Endothelial cell (in vitro differentiated cells): Measurements from ENCODE around the gene FERMT3. TPM values are rescaled to one million over a fixed set of nuclear protein-coding genes. Genes with fewer than 3 reads are reported as not detected.

Experiments
- DNase-seq: peaks from one replicate; pipeline ENCODE4 v3.0.0; 2021; ENCODE audit warnings: low spot score
- H3K27ac Mint-ChIP-seq: one replicate; pipeline ENCODE4 v1.8.0; 2021; ENCODE audit warnings: mixed read lengths, inconsistent platforms; ENCODE audit not compliant: unreplicated experiment
- H3K27me3 Mint-ChIP-seq: one replicate; pipeline ENCODE4 v1.8.0; 2021; ENCODE audit warnings: mild to moderate bottlenecking, moderate library complexity, mixed read lengths, inconsistent platforms; ENCODE audit not compliant: unreplicated experiment
- H3K36me3 Mint-ChIP-seq: one replicate; pipeline ENCODE4 v1.8.0; 2021; ENCODE audit warnings: mild to moderate bottlenecking, low read depth, mixed read lengths, inconsistent platforms; ENCODE audit not compliant: unreplicated experiment
- H3K4me1 Mint-ChIP-seq: one replicate; pipeline ENCODE4 v1.8.0; 2021; ENCODE audit warnings: mild to moderate bottlenecking, mixed read lengths, inconsistent platforms; ENCODE audit not compliant: unreplicated experiment
- H3K4me3 Mint-ChIP-seq: one replicate; pipeline ENCODE4 v1.8.0; 2021; ENCODE audit warnings: mild to moderate bottlenecking, mixed read lengths, inconsistent platforms; ENCODE audit not compliant: unreplicated experiment
- H3K9me3 Mint-ChIP-seq: one replicate; pipeline ENCODE4 v1.8.0; 2021; ENCODE audit warnings: mixed read lengths, inconsistent platforms; ENCODE audit not compliant: unreplicated experiment
- total RNA-seq: library from RNA; stranded (reverse); fragmentation: NEBNext Ultra II Directional; extraction: Animal tissue kit (Norgen Biotek cat#: 25700); gene quantifications from one replicate; pipeline ENCODE4 v1.2.1, GENCODE V29; 2021; ENCODE audit not compliant: unreplicated experiment
- TF ChIP-seq, protein P1 (sequence below): fragments of 200-600 bp; sonication (generic); IDR thresholded peaks from one replicate; pipeline ENCODE4 v1.5.0; 2021; ENCODE audit warnings: antibody characterized with exemption; ENCODE audit not compliant: unreplicated experiment

FERMT3 gene
- total RNA-seq, 1 donor from 2014 or later = 6.2 TPM

DNA sequence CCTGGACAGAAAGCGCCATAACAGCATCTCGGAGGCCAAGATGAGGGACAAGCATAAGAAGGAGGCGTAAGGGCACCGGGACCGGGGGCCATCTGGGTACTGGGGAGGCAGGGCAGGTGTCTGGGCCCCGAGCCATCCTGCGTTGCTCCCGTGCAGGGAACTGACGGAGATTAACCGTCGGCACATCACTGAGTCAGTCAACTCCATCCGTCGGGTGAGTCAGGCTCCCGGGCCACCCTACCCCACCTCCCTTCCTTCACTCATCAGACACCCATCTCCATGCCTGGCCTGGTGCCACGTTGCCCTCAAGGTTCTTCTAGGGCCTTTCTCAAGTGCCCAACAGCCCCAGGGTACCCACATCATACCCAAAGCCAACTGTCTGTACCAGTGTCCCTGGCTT, 59.8 kb downstream of the FERMT3 start:
- Mint-ChIP-seq H3K4me1 (peaks cover 21% of the 10 kb centered on the region), H3K36me3 (peaks cover 17% of the 10 kb centered on the region), H3K27me3 (peaks cover 23% of the 10 kb centered on the region), H3K27ac (no peak overlapping the region), H3K9me3 (no peaks in the 10 kb centered on the region), H3K4me3 (no peak overlapping the region)
- TF ChIP-seq, protein P1, sequence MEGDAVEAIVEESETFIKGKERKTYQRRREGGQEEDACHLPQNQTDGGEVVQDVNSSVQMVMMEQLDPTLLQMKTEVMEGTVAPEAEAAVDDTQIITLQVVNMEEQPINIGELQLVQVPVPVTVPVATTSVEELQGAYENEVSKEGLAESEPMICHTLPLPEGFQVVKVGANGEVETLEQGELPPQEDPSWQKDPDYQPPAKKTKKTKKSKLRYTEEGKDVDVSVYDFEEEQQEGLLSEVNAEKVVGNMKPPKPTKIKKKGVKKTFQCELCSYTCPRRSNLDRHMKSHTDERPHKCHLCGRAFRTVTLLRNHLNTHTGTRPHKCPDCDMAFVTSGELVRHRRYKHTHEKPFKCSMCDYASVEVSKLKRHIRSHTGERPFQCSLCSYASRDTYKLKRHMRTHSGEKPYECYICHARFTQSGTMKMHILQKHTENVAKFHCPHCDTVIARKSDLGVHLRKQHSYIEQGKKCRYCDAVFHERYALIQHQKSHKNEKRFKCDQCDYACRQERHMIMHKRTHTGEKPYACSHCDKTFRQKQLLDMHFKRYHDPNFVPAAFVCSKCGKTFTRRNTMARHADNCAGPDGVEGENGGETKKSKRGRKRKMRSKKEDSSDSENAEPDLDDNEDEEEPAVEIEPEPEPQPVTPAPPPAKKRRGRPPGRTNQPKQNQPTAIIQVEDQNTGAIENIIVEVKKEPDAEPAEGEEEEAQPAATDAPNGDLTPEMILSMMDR = no peak
- no peak for DNase-seq

DNA sequence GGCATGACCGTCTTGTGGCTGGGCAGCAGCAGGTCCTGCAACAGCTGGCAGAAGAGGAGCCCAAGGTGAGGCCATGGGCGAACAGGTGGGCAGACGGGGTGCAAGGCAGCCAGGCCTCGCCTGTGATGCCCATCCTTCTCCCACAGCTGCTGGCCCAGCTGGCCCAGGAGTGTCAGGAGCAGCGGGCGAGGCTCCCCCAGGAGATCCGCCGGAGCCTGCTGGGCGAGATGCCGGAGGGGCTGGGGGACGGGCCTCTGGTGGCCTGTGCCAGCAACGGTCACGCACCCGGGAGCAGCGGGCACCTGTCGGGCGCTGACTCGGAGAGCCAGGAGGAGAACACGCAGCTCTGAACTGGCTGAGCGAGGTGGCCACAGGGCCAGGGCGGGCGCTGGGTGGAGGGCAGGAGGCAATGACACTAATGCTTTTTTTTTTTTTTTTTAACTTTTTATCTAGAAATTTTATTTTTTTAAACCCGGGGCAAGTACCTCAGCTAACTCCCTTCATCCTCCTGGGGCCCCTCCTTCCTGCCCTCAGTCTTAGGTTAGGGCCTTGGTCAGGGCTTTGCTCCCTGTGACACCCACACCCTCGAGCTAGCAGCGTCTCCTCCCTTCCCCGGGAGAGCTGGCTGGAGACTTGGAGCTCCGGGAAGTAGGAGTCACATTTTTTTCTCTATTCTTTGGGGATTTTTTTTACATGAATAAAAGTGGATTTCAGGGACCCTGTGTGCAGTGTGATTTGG, 60.9 kb downstream of the FERMT3 start:
- Mint-ChIP-seq H3K36me3 (peaks cover 17% of the 10 kb centered on the region), H3K4me3 (peak overlapping the region; percentile 59)

DNA sequence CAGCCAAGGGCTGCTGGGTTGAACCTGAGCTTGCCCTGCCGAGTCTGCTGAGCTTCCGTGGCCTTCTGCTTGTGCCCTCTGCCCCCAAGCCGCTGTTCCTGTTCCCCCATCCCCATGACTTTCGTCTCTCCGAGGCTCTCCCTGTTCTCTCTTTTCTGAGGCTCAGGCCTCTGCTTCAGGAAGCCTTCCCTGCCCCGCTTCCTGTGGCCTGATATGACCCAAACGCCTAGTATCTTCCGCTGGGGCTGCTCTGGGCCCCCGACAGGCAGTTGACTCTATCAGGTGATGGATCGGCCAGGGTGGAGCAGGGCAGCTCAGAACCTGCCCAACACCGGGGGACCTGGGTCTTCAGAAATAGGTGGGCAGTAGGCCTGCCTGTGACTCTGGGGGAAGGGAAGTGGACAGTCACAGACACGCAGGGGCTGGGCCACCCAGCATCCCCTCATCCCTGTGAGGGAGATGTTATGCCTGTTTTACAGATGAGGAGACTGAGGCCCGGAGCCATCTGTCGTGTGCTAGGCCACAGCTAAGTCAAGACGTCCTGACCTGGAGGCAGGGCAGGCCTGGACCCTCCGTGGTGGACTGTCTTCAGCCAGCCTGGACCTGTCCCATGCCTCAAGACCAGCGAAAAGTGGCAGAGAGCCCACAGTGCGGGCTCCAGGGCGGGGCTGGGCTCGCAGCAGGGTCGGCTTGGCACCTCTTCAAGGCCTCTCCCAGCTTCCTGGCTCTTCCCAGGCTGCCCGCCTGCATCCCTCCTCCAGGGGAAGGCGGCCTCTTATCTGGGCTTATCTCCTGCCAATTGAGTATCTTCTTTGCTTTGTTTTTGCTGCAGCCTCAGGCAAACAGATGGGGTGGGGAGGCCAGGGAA, 61.7 kb downstream of the FERMT3 start:
- Mint-ChIP-seq H3K9me3 (no peaks in the 10 kb centered on the region), H3K36me3 (peaks cover 14% of the 10 kb centered on the region), H3K27ac (peak overlapping the region; percentile 95), H3K27me3 (peaks cover 20% of the 10 kb centered on the region), H3K4me1 (peaks cover 17% of the 10 kb centered on the region), H3K4me3 (peak overlapping the region; percentile 87)
- TF ChIP-seq, protein P1 = no peak
- no peak for DNase-seq

More for the DNA sequence above, 60.9 kb downstream of the FERMT3 start:
- Mint-ChIP-seq H3K27me3 (peaks cover 20% of the 10 kb centered on the region), H3K4me1 (peaks cover 21% of the 10 kb centered on the region), H3K9me3 (no peaks in the 10 kb centered on the region), H3K27ac (no peak overlapping the region)
- no peak for DNase-seq
- TF ChIP-seq, protein P1 = no peak

DNA sequence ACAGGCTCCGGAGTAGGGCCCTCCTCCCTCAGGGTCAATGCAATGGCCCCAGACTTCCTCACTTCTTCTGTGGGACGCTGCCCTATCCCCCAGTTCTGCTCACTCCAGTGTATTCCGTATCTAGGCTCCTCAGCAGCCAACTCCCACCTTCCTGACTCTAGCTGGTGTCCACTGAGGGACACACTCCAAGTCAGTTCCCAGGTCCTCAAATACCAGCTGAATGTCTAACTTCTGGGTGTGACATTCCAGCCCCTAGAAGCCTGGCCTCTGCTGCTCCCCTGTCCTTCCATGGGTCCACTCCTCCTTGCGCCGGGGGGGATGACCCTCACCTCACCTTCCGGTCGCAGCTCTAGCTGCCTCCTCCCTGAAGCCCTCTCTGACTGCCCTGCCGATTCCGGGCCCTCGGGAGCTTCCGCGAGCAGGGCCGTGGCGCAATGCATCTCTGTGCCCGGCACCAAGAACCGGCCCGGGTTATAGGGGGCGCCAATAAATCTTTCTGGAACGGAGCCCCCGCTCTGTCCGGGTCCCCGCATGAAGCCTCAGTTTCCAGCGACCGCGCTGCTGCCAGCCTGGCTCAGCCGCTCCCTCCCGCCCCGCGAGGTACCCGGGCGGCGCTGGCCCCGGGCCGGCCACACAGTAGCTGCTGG, 62.5 kb downstream of the FERMT3 start:
- Mint-ChIP-seq H3K36me3 (peaks cover 14% of the 10 kb centered on the region), H3K27me3 (peaks cover 20% of the 10 kb centered on the region), H3K27ac (peak overlapping the region; percentile 95), H3K9me3 (no peaks in the 10 kb centered on the region), H3K4me3 (peak overlapping the region; percentile 87), H3K4me1 (peaks cover 17% of the 10 kb centered on the region)
- TF ChIP-seq, protein P1 = no peak
- DNase-seq = no peak
